ENCODE data around the gene SEPTIN11. TPM values are rescaled to one million over a fixed set of nuclear protein-coding genes. Genes with fewer than 3 reads are reported as not detected.
"Not testable (repeated sequence)": the region's sequence is repeated elsewhere in the genome, so short reads cannot be mapped to it uniquely, and the experiment has no call there.

SEPTIN11 gene
- polyA plus RNA-seq, 1 donor from 2014 or later: 61.3 TPM

- H3K9me3 ChIP-seq (ENCODE audit: low read length): no peaks in the 10 kb centered on the region
- H3K36me3 ChIP-seq (ENCODE audit: insufficient read depth, low read length): no peaks in the 10 kb centered on the region
- TF ChIP-seq RAD21 (conservative IDR thresholded peaks at IDR 0.05) (no peak), EZH2 (IDR thresholded peaks at IDR 0.05; ENCODE audit: borderline replicate concordance, insufficient read depth, low read length, poor library complexity, severe bottlenecking) (no peak)
- peaks cover 10% of the 10 kb centered on the region for H3F3A ChIP-seq (ENCODE audit: insufficient read depth, low read length, poor library complexity, severe bottlenecking)
- no peak overlapping the region for H3K27ac ChIP-seq (ENCODE audit: low read length)
- H4K20me1 ChIP-seq (ENCODE audit: insufficient read depth): no peaks in the 10 kb centered on the region
- peaks cover 77% of the 10 kb centered on the region for H3K79me2 ChIP-seq (replicated peaks; ENCODE audit: insufficient read depth, low read length)
- no peak overlapping the region for H3K9ac ChIP-seq (ENCODE audit: low read length)
- H3K4me2 ChIP-seq (ENCODE audit: low read length): no peak overlapping the region
- no peak overlapping the region for H3K4me3 ChIP-seq (ENCODE audit: low read length)
- H2AFZ ChIP-seq (ENCODE audit: low read depth, low read length): no peak overlapping the region
- no peaks in the 10 kb centered on the region for H3K27me3 ChIP-seq (ENCODE audit: insufficient read depth, low read depth, low read length)
- no peaks in the 10 kb centered on the region for H3K9me2 ChIP-seq (ENCODE audit: insufficient read depth, low read length)
Observed at GRCh38 chr4:76962406-76963130, 13.0 kb downstream of the SEPTIN11 start.

- peaks cover 77% of the 10 kb centered on the region for H3K79me2 ChIP-seq (replicated peaks; ENCODE audit: insufficient read depth, low read length)
- peaks cover 10% of the 10 kb centered on the region for H3F3A ChIP-seq (ENCODE audit: insufficient read depth, low read length, poor library complexity, severe bottlenecking)
- no peaks in the 10 kb centered on the region for H4K20me1 ChIP-seq (ENCODE audit: insufficient read depth)
- no peaks in the 10 kb centered on the region for H3K27me3 ChIP-seq (ENCODE audit: insufficient read depth, low read depth, low read length)
- H2AFZ ChIP-seq (ENCODE audit: low read depth, low read length): no peak overlapping the region
- no peak for TF ChIP-seq REST (IDR thresholded peaks at IDR 0.05; ENCODE audit: borderline replicate concordance)
- TF ChIP-seq MXI1 (conservative IDR thresholded peaks at IDR 0.05; ENCODE audit: poor library complexity, severe bottlenecking): no peak
- no peak for TF ChIP-seq RAD21 (conservative IDR thresholded peaks at IDR 0.05)
- no peak for TF ChIP-seq TAF1 (IDR thresholded peaks at IDR 0.05; ENCODE audit: low read depth)
- no peak for TF ChIP-seq EP300 (conservative IDR thresholded peaks at IDR 0.05; ENCODE audit: poor library complexity, severe bottlenecking)
- TF ChIP-seq EZH2 (IDR thresholded peaks at IDR 0.05; ENCODE audit: borderline replicate concordance, insufficient read depth, low read length, poor library complexity, severe bottlenecking): no peak
- TF ChIP-seq SMC3 (conservative IDR thresholded peaks at IDR 0.05; ENCODE audit: poor library complexity): no peak
- no peak for TF ChIP-seq POLR2AphosphoS5 (IDR thresholded peaks at IDR 0.05)
- TF ChIP-seq CTCF (IDR thresholded peaks at IDR 0.05; ENCODE audit: poor library complexity, severe bottlenecking): no peak
- H3K9me2 ChIP-seq (ENCODE audit: insufficient read depth, low read length): no peaks in the 10 kb centered on the region
- H3K9me3 ChIP-seq (ENCODE audit: low read length): no peaks in the 10 kb centered on the region
- H3K27ac ChIP-seq (ENCODE audit: low read length): no peak overlapping the region
- no peak overlapping the region for H3K4me2 ChIP-seq (ENCODE audit: low read length)
- H3K36me3 ChIP-seq (ENCODE audit: insufficient read depth, low read length): no peaks in the 10 kb centered on the region
- no peak overlapping the region for H3K4me3 ChIP-seq (ENCODE audit: low read length)
- H3K9ac ChIP-seq (ENCODE audit: low read length): no peak overlapping the region
Observed at GRCh38 chr4:76963131-76963750, 13.7 kb downstream of the SEPTIN11 start.

- not testable (repeated sequence) for H3K4me3 ChIP-seq (ENCODE audit: low read length); H3K9ac ChIP-seq (ENCODE audit: low read length); H3K27me3 ChIP-seq (ENCODE audit: insufficient read depth, low read depth, low read length); H3K27ac ChIP-seq (ENCODE audit: low read length); H3K9me3 ChIP-seq (ENCODE audit: low read length); H3K9me2 ChIP-seq (ENCODE audit: insufficient read depth, low read length); H3F3A ChIP-seq (ENCODE audit: insufficient read depth, low read length, poor library complexity, severe bottlenecking); H3K4me2 ChIP-seq (ENCODE audit: low read length); H2AFZ ChIP-seq (ENCODE audit: low read depth, low read length); H4K20me1 ChIP-seq (ENCODE audit: insufficient read depth); H3K36me3 ChIP-seq (ENCODE audit: insufficient read depth, low read length)
- peaks cover 75% of the 10 kb centered on the region for H3K79me2 ChIP-seq (replicated peaks; ENCODE audit: insufficient read depth, low read length)
Observed at GRCh38 chr4:76963927-76964326, 14.4 kb downstream of the SEPTIN11 start.
